Chondrocyte (in vitro differentiated cells): ENCODE measurements around the gene DMWD. TPM values are rescaled to one million over a fixed set of nuclear protein-coding genes. Genes with fewer than 3 reads are reported as not detected.

Source experiments
- DNase-seq: peaks from one replicate; pipeline ENCODE4 v3.0.0; 2021; ENCODE audit warnings: mixed read lengths, low spot score
- H3K27ac Mint-ChIP-seq: one replicate; pipeline ENCODE4 v1.8.0; 2021; ENCODE audit warnings: mild to moderate bottlenecking, moderate library complexity, mixed read lengths; ENCODE audit not compliant: unreplicated experiment
- H3K27me3 Mint-ChIP-seq: 2 replicates; pipeline ENCODE4 v1.8.0; 2021; ENCODE audit warnings: low read depth, mixed read lengths
- H3K36me3 Mint-ChIP-seq: 2 replicates; pipeline ENCODE4 v1.8.0; 2021; ENCODE audit warnings: low read depth, mixed read lengths
- H3K4me1 Mint-ChIP-seq: 2 replicates; pipeline ENCODE4 v1.8.0; 2021; ENCODE audit warnings: low read depth, mild to moderate bottlenecking, mixed read lengths
- H3K4me3 Mint-ChIP-seq: one replicate; pipeline ENCODE4 v1.8.0; 2021; ENCODE audit warnings: mild to moderate bottlenecking, moderate library complexity, mixed read lengths; ENCODE audit not compliant: unreplicated experiment
- H3K9me3 Mint-ChIP-seq: 2 replicates; pipeline ENCODE4 v1.8.0; 2021; ENCODE audit warnings: low read depth, mixed read lengths
- total RNA-seq: library from RNA; stranded (reverse); gene quantifications from 3 replicates; pipeline ENCODE4 v1.2.1, GENCODE V29; 2021
- TF ChIP-seq, protein P1 (sequence below): fragments of 200-600 bp; sonication (generic); IDR thresholded peaks from 2 replicates; pipeline ENCODE4 v1.5.0; 2021; ENCODE audit warnings: antibody characterized with exemption, mild to moderate bottlenecking, moderate library complexity

Gene DMWD
- total RNA-seq, 1 donor from 2014 or later = 77.6 TPM

DNA sequence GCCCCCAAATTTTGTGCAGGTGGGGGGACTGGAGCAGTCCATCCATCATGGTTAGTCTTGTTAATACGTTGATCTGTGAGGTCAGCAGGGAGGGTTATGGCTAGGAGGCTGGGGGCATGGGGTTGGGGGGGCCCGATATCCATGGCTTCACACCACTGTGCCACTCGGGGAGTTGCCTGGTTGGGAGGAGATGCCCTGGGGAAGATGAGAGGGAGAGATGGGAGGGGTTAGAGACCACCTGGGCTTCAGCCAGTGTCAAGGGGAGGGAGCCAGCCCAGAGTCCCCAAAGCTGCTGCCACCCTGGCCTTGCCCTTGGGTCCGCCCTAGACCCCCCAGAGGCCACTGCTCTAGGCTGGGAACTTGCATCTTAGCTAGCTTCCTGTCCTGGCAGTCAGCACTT lies 8.5 kb downstream of the DMWD start:
- Mint-ChIP-seq H3K4me3 (no peak overlapping the region), H3K27ac (peak overlapping the region; percentile 97), H3K4me1 (peaks cover 45% of the 10 kb centered on the region), H3K36me3 (peaks cover 22% of the 10 kb centered on the region), H3K27me3 (no peaks in the 10 kb centered on the region), H3K9me3 (no peaks in the 10 kb centered on the region)
- no peak for DNase-seq
- TF ChIP-seq, protein P1, sequence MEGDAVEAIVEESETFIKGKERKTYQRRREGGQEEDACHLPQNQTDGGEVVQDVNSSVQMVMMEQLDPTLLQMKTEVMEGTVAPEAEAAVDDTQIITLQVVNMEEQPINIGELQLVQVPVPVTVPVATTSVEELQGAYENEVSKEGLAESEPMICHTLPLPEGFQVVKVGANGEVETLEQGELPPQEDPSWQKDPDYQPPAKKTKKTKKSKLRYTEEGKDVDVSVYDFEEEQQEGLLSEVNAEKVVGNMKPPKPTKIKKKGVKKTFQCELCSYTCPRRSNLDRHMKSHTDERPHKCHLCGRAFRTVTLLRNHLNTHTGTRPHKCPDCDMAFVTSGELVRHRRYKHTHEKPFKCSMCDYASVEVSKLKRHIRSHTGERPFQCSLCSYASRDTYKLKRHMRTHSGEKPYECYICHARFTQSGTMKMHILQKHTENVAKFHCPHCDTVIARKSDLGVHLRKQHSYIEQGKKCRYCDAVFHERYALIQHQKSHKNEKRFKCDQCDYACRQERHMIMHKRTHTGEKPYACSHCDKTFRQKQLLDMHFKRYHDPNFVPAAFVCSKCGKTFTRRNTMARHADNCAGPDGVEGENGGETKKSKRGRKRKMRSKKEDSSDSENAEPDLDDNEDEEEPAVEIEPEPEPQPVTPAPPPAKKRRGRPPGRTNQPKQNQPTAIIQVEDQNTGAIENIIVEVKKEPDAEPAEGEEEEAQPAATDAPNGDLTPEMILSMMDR = no peak

- Mint-ChIP-seq H3K27ac (peak overlapping the region; percentile 97), H3K4me3 (peak overlapping the region; percentile 88), H3K27me3 (no peaks in the 10 kb centered on the region), H3K4me1 (peaks cover 47% of the 10 kb centered on the region), H3K36me3 (peaks cover 21% of the 10 kb centered on the region), H3K9me3 (no peaks in the 10 kb centered on the region)
- no peak for DNase-seq
- TF ChIP-seq, protein P1 = peak; percentile 55
These were observed 9.5 kb downstream of the DMWD start for GRCh38 chr19:45782820-45783785.

DNA sequence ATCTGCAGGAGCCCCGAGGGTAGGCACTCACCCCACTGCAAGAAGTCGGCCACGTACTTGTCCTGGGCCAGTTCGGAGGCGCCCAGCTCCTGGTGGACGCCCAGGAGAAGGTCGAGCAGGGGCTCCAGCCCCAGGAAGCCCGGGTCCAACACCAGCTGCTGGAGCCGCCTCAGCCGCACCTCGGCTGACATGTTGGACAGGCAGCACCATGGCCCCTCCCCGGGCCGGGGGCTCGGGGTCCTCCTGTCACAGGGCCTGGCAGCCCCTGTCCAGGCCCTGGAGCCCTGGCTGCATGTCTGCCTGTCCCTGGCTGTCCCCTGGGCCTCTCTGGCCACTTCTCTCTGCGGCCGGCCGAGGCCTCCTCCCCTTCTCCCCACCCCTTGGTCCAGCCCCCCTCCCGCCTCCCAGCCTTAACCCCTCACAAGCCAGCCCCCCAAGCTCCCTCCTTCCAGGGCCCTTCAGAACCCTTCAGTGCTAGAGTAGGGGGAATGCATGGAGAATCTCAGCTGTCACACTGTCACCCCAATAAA lies 10.4 kb downstream of the DMWD start, which contains the start of gene DMPK:
TSS of gene DMPK (minus strand) at position 329 of the 530 bp plus-strand sequence. CDS start at position 191, 138 bp downstream.
- no peak for DNase-seq
- Mint-ChIP-seq H3K4me1 (peaks cover 47% of the 10 kb centered on the region), H3K27me3 (no peaks in the 10 kb centered on the region), H3K27ac (peak within 1 kb of the TSS; percentile 97), H3K36me3 (peaks cover 21% of the 10 kb centered on the region), H3K4me3 (peak within 1 kb of the TSS; percentile 88), H3K9me3 (no peaks in the 10 kb centered on the region)
- TF ChIP-seq, protein P1 = no peak

DNA sequence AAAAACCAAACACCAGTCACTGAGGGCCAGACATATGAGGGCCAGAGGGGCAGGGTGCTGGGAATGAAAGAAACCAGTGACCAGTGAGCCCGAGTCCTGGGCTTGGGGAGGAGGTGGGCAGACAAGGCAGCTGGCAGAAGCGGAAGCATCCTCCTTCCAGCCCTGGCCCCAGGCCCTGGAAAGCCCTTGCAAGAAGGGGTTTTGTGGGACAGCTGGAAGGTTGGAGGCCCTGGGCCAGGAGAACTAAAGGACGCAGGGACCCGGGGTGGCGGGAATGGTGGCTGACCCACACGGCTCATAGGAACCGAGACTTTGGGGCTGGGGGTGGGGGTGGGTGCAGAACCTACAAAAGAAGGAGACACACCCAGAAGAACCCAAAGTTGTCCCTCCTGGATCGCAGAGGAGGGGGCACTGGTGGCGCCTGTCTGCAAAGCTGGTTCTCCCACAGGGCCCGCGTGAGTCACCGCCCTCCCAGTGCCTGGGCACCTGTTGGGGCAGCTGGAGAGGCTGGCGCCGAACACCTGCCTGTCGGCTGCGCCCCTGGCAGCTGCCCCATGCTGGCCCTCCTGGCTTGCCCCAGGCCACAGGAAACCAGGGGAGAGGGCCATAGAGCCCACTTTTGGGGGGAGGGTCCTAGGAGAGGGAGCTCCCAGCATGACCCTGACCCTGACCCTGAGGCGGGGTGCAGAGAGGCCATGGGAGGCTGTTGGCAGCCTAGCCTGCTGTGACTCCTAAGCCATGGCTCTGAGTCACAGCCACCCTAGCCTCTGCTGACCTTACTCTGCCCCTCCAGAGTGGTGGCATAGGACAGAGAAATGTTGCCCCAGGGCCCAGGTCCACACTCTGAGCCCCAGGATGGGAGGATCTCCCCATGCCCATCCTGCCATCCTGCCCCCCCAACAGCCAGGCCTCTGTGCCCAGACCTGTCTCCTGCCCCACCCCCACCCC lies 11.2 kb downstream of the DMWD start:
- H3K27me3 Mint-ChIP-seq = no peaks in the 10 kb centered on the region
- peaks cover 26% of the 10 kb centered on the region for H3K36me3 Mint-ChIP-seq
- peak overlapping the region; percentile 79 for H3K27ac Mint-ChIP-seq

More for the DNA sequence above, 11.2 kb downstream of the DMWD start:
- peaks cover 47% of the 10 kb centered on the region for H3K4me1 Mint-ChIP-seq
- no peak for DNase-seq
- TF ChIP-seq, protein P1 = no peak
- peak overlapping the region; percentile 88 for H3K4me3 Mint-ChIP-seq
- no peaks in the 10 kb centered on the region for H3K9me3 Mint-ChIP-seq
